ENCODE measurements around the gene MTNR1A. TPM values are rescaled to one million over a fixed set of nuclear protein-coding genes. Genes with fewer than 3 reads are reported as not detected.
"Not testable (repeated sequence)": the region's sequence is repeated elsewhere in the genome, so short reads cannot be mapped to it uniquely, and the experiment has no call there.

MTNR1A gene
- total RNA-seq, 1 experiment from 2014 or later = not detected

- no peak for DNase-seq (ENCODE audit: low read depth)
Observed at GRCh38 chr4:186563761-186564160, 8.4 kb upstream of the MTNR1A start.

DNA sequence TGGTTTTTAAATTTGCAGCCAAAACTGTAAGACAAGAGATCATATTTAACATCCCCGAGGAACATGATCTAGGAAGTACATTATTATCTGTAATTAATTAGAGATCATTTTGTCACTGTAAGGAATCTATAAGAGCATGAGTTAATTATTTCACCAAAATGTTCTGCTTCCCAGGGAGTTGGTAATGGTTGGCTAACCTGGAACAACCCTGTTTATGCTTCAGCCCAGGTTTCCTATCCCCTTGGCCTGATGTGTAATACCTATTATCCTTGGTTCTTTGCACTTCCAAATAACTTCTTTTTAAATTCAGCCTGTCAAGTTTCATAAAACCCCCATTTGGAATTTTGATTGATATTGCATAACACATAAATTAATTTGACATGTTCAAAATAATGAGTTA is 6.4 kb upstream of the MTNR1A start:
- DNase-seq (ENCODE audit: low read depth) = no peak

GRCh38 chr4:186560647-186561046 is 5.3 kb upstream of the MTNR1A start:
- no peak for DNase-seq (ENCODE audit: low read depth)

DNA sequence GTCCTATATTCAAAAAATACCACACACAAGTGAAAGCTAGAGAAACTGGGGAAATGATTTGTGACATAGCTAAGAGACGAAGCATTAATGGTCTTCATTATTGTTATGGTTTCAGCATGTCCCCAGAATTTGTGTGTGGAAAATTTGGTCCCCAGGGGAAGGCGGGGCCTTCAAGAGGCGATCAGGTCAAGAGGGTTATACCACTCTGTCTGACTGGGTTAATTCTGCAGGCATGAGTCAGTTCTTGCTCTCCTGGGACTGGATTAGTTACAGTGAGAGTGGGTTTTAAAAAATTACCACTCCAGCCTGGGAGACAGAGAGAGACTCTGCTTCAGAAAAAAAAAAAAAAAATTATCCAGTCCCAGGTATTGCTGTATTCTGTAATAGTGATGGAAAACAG is 2.1 kb upstream of the MTNR1A start:
- peak; percentile 58 for DNase-seq (ENCODE audit: low read depth)

DNA sequence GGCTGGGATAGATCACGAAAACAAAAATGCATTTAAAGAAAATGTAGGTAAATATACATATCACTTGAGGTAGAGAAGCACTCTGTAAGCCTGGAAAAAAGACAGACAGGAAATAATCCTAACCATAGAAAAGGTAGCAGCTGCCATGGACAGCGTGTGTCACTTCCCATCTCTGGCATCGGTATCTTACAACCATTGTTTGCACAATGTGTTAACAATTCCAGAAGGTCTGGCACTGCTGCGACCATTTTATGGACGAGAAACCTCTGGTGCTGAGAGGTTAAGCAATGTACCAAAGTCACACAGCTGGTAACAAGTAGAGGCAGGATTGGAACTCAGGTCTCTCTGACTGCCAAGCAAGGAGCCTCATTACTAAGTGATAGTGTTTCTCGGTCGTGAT is 1.7 kb upstream of the MTNR1A start:
- peak; percentile 20 for DNase-seq (ENCODE audit: low read depth)

DNA sequence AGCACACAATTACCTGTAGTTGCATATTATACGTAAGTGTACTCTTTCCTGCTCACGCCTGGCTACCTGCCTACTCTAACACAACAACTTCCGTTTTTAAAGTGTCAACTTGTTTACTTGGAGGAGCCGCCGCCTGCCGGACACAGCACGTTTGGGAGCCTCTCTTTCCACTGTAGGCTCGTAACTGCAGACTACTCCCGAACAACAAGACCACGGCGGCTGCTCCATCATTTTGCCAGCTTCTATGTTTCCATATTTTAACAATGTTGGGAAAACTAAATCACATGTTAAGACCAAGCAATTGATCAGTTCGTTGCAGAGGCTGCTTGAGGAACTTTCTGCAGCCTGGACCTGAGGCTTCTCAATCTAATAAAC is 841 bp downstream of the MTNR1A start:
- DNase-seq (ENCODE audit: low read depth) = peak; percentile 6

GRCh38 chr4:186553717-186554116 is 1.6 kb downstream of the MTNR1A start:
- no peak for DNase-seq (ENCODE audit: low read depth)

DNA sequence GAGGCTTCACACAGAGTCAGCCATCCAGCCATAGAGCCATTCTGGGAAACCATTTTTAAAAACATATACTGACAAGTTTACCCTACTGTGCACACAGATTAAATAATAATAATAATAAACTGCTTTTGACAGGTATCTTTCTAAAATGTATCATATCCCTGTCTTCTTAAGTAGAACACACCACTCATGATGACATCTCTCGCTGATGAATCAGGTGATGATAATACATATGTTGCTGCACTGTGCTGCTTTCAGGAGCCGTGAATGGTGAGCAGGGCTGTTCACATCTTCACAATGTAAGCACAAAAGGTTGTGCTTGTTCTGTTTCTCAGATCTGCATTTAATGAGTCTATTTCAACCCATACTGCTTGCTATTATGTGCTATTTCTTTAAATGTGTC is 3.5 kb downstream of the MTNR1A start:
- no peak for DNase-seq (ENCODE audit: low read depth)

- no peak for DNase-seq (ENCODE audit: low read depth)
Observed at GRCh38 chr4:186545436-186545835, 9.9 kb downstream of the MTNR1A start.

- no peak for DNase-seq (ENCODE audit: low read depth)
Observed at GRCh38 chr4:186543206-186543605, 12.2 kb downstream of the MTNR1A start.

- no peak for DNase-seq (ENCODE audit: low read depth)
Observed at GRCh38 chr4:186541801-186542200, 13.6 kb downstream of the MTNR1A start.

- peak; percentile 4 for DNase-seq (ENCODE audit: low read depth)
Observed at GRCh38 chr4:186537843-186538521, 17.4 kb downstream of the MTNR1A start.

DNA sequence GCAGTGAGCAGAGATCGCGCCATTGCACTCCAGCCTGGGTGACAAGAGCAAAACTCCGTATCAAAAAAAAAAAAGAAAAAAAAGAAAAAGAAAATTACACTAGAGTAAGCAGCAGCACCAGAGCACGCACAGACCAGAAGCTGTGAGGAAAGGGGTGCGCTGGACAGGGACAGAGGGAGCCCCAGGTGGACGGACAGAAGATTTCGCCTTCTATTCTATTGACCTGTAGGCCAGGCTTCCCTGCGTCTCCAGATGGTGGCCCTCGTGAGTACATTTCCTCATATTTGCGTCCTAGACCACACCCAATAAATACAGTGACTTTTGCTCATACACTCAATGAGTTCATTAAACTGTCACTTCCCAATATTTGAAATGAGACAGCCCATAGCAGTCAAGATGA is 19.1 kb downstream of the MTNR1A start:
- no peak for DNase-seq (ENCODE audit: low read depth)

DNA sequence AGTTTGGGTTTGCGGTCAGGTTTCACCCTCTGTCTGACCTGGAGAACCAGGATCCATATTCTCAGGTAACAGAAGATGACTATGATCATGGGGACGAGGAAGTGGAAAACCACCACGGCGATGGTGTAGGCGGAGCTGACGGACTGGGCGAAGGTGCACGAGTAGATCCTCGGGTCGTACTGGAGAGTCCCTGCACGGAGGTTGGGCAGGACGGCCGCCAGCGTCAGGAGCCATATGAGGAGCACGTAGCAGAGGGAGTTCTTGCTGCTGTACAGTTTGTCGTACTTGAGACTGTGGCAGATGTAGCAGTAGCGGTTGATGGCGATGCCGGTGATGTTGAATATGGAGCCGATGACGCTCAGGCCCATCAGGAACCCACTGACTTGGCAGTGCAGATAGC is 21.3 kb downstream of the MTNR1A start:
- peak; percentile 3 for DNase-seq (ENCODE audit: low read depth)

GRCh38 chr4:186523927-186524326 is 31.4 kb downstream of the MTNR1A start:
- not testable (repeated sequence) for DNase-seq (ENCODE audit: low read depth)

DNA sequence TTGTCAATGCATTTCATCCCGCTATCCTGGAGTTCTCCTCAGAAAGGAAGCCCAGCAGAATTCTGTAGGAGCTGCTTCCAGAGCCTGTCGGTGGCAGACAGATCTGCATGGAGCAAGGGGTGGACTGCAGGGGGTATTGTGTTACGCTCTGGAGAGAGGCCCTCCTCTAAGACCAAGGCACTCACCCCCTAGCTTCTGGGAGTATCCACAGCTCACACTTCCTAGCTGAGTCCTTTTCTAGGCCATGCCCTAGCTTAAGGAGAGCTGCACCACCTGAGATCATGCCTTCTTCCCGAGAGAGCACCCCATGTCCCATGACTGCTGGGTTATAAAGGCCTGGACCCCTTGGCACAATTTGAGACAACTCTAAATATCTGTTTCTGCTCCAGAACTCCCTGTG is 39.1 kb downstream of the MTNR1A start:
- no peak for DNase-seq (ENCODE audit: low read depth)

DNA sequence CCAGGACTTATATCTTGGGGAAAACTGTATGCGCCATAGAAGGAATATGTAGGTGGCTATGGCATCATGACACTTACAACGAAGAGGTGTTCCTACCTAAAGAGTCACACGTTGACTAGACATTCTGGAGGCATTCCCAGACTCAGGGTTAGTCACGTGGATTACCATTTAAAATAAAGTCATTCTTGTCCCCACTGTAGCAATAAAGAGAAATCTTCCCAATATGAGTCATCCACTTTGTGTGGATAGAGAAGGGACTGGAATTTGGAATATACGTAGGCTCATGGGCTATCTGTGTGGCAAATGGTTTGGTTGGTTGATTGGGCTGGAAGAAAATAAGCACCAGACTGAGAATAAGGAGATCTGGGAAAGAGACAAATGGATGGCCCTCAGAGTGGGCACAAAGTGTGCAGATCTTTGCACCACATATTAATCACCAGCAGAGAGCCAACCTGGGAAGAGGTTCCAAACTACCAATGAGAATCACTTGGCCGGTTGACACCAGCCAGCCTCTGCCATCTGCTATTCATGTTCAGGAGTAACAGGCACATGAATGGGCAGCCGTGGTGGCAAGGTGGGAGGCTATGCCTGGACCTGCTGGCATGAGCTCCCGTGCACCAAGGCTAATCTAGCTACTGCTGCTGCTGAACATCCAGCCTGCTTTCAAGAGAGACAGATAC is 41.0 kb downstream of the MTNR1A start:
- DNase-seq (ENCODE audit: low read depth) = no peak

DNA sequence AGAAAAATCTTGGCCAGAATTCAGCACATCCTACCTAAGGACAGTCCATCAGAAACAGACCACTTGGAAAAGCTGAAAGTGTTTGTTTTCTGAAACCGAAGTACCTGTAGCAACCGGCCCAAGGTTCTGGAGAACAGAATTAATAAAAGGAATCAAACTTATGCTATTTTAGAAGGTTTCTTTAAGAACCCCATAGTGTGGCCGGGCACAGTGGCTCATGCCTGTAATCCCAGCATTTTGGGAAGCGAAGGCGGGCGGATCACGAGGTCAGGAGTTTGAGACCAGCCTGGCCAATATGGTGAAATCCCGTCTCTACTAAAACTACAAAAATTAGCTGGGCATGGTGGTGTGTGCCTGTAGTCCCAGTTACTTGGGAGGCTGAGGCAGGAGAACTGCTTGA is 50.6 kb downstream of the MTNR1A start:
- DNase-seq (ENCODE audit: low read depth) = not testable (repeated sequence)

DNA sequence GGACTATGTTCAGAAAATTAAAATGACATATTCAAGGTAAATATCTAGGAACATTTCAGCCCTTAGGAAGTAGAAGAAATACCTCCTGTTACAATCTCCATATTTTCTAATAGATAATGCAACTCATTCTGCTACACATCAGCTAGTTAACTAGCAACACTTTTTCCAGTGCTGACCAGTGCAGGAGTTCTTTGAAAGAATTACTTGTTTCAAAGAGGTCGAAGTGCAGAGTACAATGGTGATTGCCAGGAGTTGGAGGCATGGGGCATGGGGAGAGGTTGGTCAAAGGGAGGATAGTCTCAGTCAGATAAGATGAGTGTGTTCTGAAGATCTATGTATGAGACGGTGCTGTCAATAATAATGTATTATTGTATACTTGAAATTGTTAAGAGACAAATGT is 53.1 kb downstream of the MTNR1A start:
- no peak for DNase-seq (ENCODE audit: low read depth)

DNA sequence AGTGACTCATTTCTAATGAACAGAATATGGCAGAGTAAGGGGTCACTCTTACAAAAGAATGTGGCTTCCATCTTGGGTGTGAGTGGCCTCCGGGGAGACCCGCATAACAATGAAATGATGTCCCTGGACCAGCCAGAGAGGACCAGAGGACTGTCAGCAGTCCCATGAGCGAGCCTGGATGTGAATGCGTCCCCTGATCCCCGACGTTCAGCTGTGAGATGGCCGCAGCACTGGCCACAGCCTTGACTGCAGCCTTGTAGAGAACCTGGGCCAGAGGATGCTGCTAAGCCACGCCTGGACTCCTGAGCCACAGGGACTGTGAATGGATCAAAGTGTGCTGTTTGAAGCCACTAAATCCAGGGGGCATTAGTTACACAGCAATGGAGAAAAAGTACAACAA is 53.8 kb downstream of the MTNR1A start:
- no peak for DNase-seq (ENCODE audit: low read depth)

- DNase-seq (ENCODE audit: low read depth) = no peak
Observed at GRCh38 chr4:186500721-186501304, 54.6 kb downstream of the MTNR1A start.

GRCh38 chr4:186499467-186499866 is 55.9 kb downstream of the MTNR1A start:
- DNase-seq (ENCODE audit: low read depth) = no peak

DNA sequence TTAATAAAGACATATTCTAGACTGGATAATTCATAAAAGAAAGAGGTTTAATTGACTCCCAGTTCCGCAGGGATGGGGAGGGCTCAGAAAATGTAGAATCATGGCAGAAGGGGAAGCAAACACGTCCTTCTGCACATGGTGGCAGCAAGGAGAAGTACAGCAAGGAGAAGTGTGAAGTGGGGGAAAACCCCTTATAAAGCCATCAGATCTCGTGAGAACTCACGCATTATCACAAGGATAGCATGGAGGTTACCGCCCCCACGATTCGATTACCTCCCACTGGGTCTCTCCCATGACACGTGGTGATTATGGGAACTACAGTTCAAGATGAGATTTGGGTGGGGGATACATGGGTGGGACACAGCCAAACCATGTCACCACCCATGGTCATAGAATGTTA is 58.3 kb downstream of the MTNR1A start:
- no peak for DNase-seq (ENCODE audit: low read depth)
